ENCODE measurements around the gene CALY. TPM values are rescaled to one million over a fixed set of nuclear protein-coding genes. Genes with fewer than 3 reads are reported as not detected.

The CALY gene
- total RNA-seq, 1 experiment from 2014 or later: 0.47 TPM

- ATAC-seq (no peak), DNase-seq (ENCODE audit: low read depth, low spot score) (no peak)
- POLR2A ChIA-PET: no interaction called here
- Histone ChIP-seq H3K9me3 (ENCODE audit: control insufficient read depth in 1 of 2, insufficient read depth in 1 of 2, low read depth in 1 of 2, low read length in 2 of 2) (no peaks in the 10 kb centered on the region), H3K4me2 (ENCODE audit: low read length) (no peak overlapping the region), H3K4me3 (replicated peaks in 1 of 2; ENCODE audit: low read depth in 1 of 2, low read length in 2 of 2) (no peak overlapping the region), H3K9ac (ENCODE audit: low read length) (no peak overlapping the region), H3K79me2 (ENCODE audit: insufficient read depth, low read length) (no peaks in the 10 kb centered on the region), H3K27me3 (ENCODE audit: insufficient read depth, low read length) (no peaks in the 10 kb centered on the region), H3K4me1 (ENCODE audit: control insufficient read depth in 1 of 2, insufficient read depth in 2 of 2, low read length in 2 of 2) (no peaks in the 10 kb centered on the region), H2AFZ (ENCODE audit: low read depth, low read length, poor library complexity, severe bottlenecking) (no peak overlapping the region), H4K20me1 (ENCODE audit: insufficient read depth) (no peaks in the 10 kb centered on the region), H3K27ac (ENCODE audit: low read depth, low read length) (no peak overlapping the region), H3K9me2 (ENCODE audit: insufficient read depth) (no peaks in the 10 kb centered on the region), H3K36me3 (ENCODE audit: control insufficient read depth in 1 of 2, insufficient read depth in 2 of 2, low read length in 2 of 2) (no peaks in the 10 kb centered on the region)
- TF ChIP-seq ZBTB33 (IDR thresholded peaks at IDR 0.05; ENCODE audit: extremely low read depth, insufficient replicate concordance, low read length): no peak
- intact Hi-C loops (cut with micrococcal nuclease): no loop called here
- RAD21 ChIA-PET (ENCODE audit: low non-redundant PET in 1 of 2, low total read pairs in 2 of 2, uncharacterized antibody in 2 of 2, unreplicated experiment in 2 of 2): no interaction called here
- CTCF ChIA-PET: no interaction called here
- BruUV-seq (replicated peaks): no TSS peak
Measured at GRCh38 chr10:133278577-133279265, 58.0 kb downstream of the CALY start.

GRCh38 chr10:133277993-133278576 lies 58.6 kb downstream of the CALY start:
- Histone ChIP-seq H3K27ac (ENCODE audit: low read depth, low read length) (no peak overlapping the region), H3K9ac (ENCODE audit: low read length) (no peak overlapping the region), H3K9me3 (ENCODE audit: control insufficient read depth in 1 of 2, insufficient read depth in 1 of 2, low read depth in 1 of 2, low read length in 2 of 2) (no peaks in the 10 kb centered on the region), H2AFZ (ENCODE audit: low read depth, low read length, poor library complexity, severe bottlenecking) (no peak overlapping the region), H3K4me1 (ENCODE audit: control insufficient read depth in 1 of 2, insufficient read depth in 2 of 2, low read length in 2 of 2) (no peaks in the 10 kb centered on the region), H4K20me1 (ENCODE audit: insufficient read depth) (no peaks in the 10 kb centered on the region), H3K9me2 (ENCODE audit: insufficient read depth) (no peaks in the 10 kb centered on the region), H3K36me3 (ENCODE audit: control insufficient read depth in 1 of 2, insufficient read depth in 2 of 2, low read length in 2 of 2) (no peaks in the 10 kb centered on the region), H3K4me3 (replicated peaks in 1 of 2; ENCODE audit: low read depth in 1 of 2, low read length in 2 of 2) (no peak overlapping the region), H3K79me2 (ENCODE audit: insufficient read depth, low read length) (no peaks in the 10 kb centered on the region), H3K4me2 (ENCODE audit: low read length) (no peak overlapping the region), H3K27me3 (ENCODE audit: insufficient read depth, low read length) (no peaks in the 10 kb centered on the region)
- ChIA-PET RAD21 (ENCODE audit: low non-redundant PET in 1 of 2, low total read pairs in 2 of 2, uncharacterized antibody in 2 of 2, unreplicated experiment in 2 of 2) (no interaction called here), POLR2A (no interaction called here), CTCF (no interaction called here)
- DNase-seq (ENCODE audit: low read depth, low spot score) (no peak), ATAC-seq (no peak)
- intact Hi-C loops (cut with micrococcal nuclease): no loop called here
- no TSS peak for BruUV-seq (replicated peaks)
- TF ChIP-seq ELF1 (IDR thresholded peaks at IDR 0.05; ENCODE audit: borderline replicate concordance, low read depth): no peak
- TF ChIP-seq ZFX (IDR thresholded peaks at IDR 0.05): no peak
- no peak for TF ChIP-seq SP1 (IDR thresholded peaks at IDR 0.05; ENCODE audit: low read depth)
- TF ChIP-seq RAD21 (IDR thresholded peaks at IDR 0.05; ENCODE audit: low read depth): no peak
- no peak for TF ChIP-seq EZH2phosphoT487 (IDR thresholded peaks at IDR 0.05; ENCODE audit: borderline replicate concordance)
- TF ChIP-seq FOSL1 (IDR thresholded peaks at IDR 0.05; ENCODE audit: low read depth): no peak
- no peak for TF ChIP-seq MAX (IDR thresholded peaks at IDR 0.05)
- no peak for TF ChIP-seq POLR2AphosphoS5 (IDR thresholded peaks at IDR 0.05; ENCODE audit: low read depth, low read length)
- no peak for TF ChIP-seq ZBTB33 (IDR thresholded peaks at IDR 0.05; ENCODE audit: extremely low read depth, insufficient replicate concordance, low read length)
- TF ChIP-seq CBX3 (IDR thresholded peaks at IDR 0.05; ENCODE audit: low read depth): no peak
- no peak for TF ChIP-seq EZH2 (IDR thresholded peaks at IDR 0.05)
- no peak for TF ChIP-seq EGR1 (IDR thresholded peaks at IDR 0.05; ENCODE audit: low read depth)
- TF ChIP-seq YY1 (IDR thresholded peaks at IDR 0.05; ENCODE audit: extremely low read depth, insufficient replicate concordance, low read depth, low read length): no peak
- no peak for TF ChIP-seq ATF3 (IDR thresholded peaks at IDR 0.05)
- no peak for TF ChIP-seq POLR2A (IDR thresholded peaks at IDR 0.05; ENCODE audit: borderline replicate concordance, extremely low read depth, insufficient read depth, insufficient read length)
- TF ChIP-seq ZNF274 (IDR thresholded peaks at IDR 0.05; ENCODE audit: low read depth, low read length): no peak

All from HCT116 (cell line).